RPMI8226 (cell line): ENCODE measurements around the gene RNF125.
"Not testable (repeated sequence)": the region's sequence is repeated elsewhere in the genome, so short reads cannot be mapped to it uniquely, and the experiment has no call there.

Experiments used
- DNase-seq: peaks from one replicate; pipeline ENCODE4 v3.0.0-alpha.2; 2015

The RNF125 gene

GRCh38 chr18:32026491-32027086 lies 8.0 kb downstream of the RNF125 start:
- DNase-seq: peak; percentile 29

- DNase-seq: no peak
These were observed 10.9 kb downstream of the RNF125 start for GRCh38 chr18:32029558-32029957.

GRCh38 chr18:32032609-32033008 lies 14.0 kb downstream of the RNF125 start:
- DNase-seq: no peak

- no peak for DNase-seq
These were observed 18.0 kb downstream of the RNF125 start for GRCh38 chr18:32036506-32037180.

- DNase-seq: no peak
These were observed 19.0 kb downstream of the RNF125 start for GRCh38 chr18:32037616-32038015.

GRCh38 chr18:32040936-32041335 lies 22.3 kb downstream of the RNF125 start:
- DNase-seq: no peak

- peak; percentile 19 for DNase-seq
These were observed 23.7 kb downstream of the RNF125 start for GRCh38 chr18:32042337-32042736.

GRCh38 chr18:32048507-32049091 lies 30.0 kb downstream of the RNF125 start:
- no peak for DNase-seq

GRCh38 chr18:32049393-32050171 lies 31.0 kb downstream of the RNF125 start:
- no peak for DNase-seq

- peak; percentile 29 for DNase-seq
These were observed 38.2 kb downstream of the RNF125 start for GRCh38 chr18:32056613-32057358.

GRCh38 chr18:32057624-32058165 lies 39.1 kb downstream of the RNF125 start:
- DNase-seq: no peak

- no peak for DNase-seq
These were observed 41.4 kb downstream of the RNF125 start for GRCh38 chr18:32060026-32060425.

GRCh38 chr18:32067375-32068167 lies 48.9 kb downstream of the RNF125 start:
- no peak for DNase-seq

- peak; percentile 38 for DNase-seq
These were observed 53.7 kb downstream of the RNF125 start for GRCh38 chr18:32072321-32072720.

GRCh38 chr18:32074206-32074605 lies 55.6 kb downstream of the RNF125 start:
- DNase-seq: no peak

- DNase-seq: no peak
These were observed 60.2 kb downstream of the RNF125 start for GRCh38 chr18:32078845-32079244.

GRCh38 chr18:32081881-32082280 lies 63.3 kb downstream of the RNF125 start:
- no peak for DNase-seq

- DNase-seq: no peak
These were observed 65.2 kb downstream of the RNF125 start for GRCh38 chr18:32083781-32084180.

GRCh38 chr18:32086881-32087280 lies 68.3 kb downstream of the RNF125 start:
- no peak for DNase-seq

GRCh38 chr18:32090831-32091230 lies 72.2 kb downstream of the RNF125 start:
- not testable (repeated sequence) for DNase-seq

GRCh38 chr18:32091325-32091723 lies 72.7 kb downstream of the RNF125 start:
- DNase-seq: peak; percentile 8
